ENCODE data around the gene ATP9B. TPM values are rescaled to one million over a fixed set of nuclear protein-coding genes. Genes with fewer than 3 reads are reported as not detected.
"Not testable (repeated sequence)": the region's sequence is repeated elsewhere in the genome, so short reads cannot be mapped to it uniquely, and the experiment has no call there.

The ATP9B gene
- total RNA-seq, 1 donor from 2014 or later: 52.0 TPM

GRCh38 chr18:79259218-79259617 is 190.0 kb downstream of the ATP9B start:
- no peaks in the 10 kb centered on the region for H3K9me3 Mint-ChIP-seq
- peaks cover 15% of the 10 kb centered on the region for H3K36me3 Mint-ChIP-seq
- no peak for DNase-seq (ENCODE audit: low spot score in 2 of 2, unreplicated experiment in 2 of 2)
- H3K4me1 Mint-ChIP-seq: no peaks in the 10 kb centered on the region
- no peak overlapping the region for H3K4me3 Mint-ChIP-seq
- TF ChIP-seq CTCF (IDR thresholded peaks at IDR 0.05; ENCODE audit: unreplicated experiment): no peak
- H3K27me3 Mint-ChIP-seq (ENCODE audit: low read depth): no peaks in the 10 kb centered on the region
- H3K27ac Mint-ChIP-seq: no peak overlapping the region

GRCh38 chr18:79260023-79260422 is 190.8 kb downstream of the ATP9B start:
- no peaks in the 10 kb centered on the region for H3K27me3 Mint-ChIP-seq (ENCODE audit: low read depth)
- no peak overlapping the region for H3K4me3 Mint-ChIP-seq
- H3K9me3 Mint-ChIP-seq: peaks cover 3% of the 10 kb centered on the region
- peaks cover 16% of the 10 kb centered on the region for H3K36me3 Mint-ChIP-seq
- no peak for DNase-seq (ENCODE audit: low spot score in 2 of 2, unreplicated experiment in 2 of 2)
- no peak for TF ChIP-seq CTCF (IDR thresholded peaks at IDR 0.05; ENCODE audit: unreplicated experiment)
- no peaks in the 10 kb centered on the region for H3K4me1 Mint-ChIP-seq
- no peak overlapping the region for H3K27ac Mint-ChIP-seq

GRCh38 chr18:79260510-79260909 is 191.3 kb downstream of the ATP9B start:
- no peak for DNase-seq (ENCODE audit: low spot score in 2 of 2, unreplicated experiment in 2 of 2)
- Mint-ChIP-seq H3K36me3 (peaks cover 17% of the 10 kb centered on the region), H3K27me3 (ENCODE audit: low read depth) (no peaks in the 10 kb centered on the region), H3K9me3 (peaks cover 8% of the 10 kb centered on the region), H3K4me3 (no peak overlapping the region), H3K27ac (no peak overlapping the region), H3K4me1 (no peaks in the 10 kb centered on the region)
- TF ChIP-seq CTCF (IDR thresholded peaks at IDR 0.05; ENCODE audit: unreplicated experiment): no peak

GRCh38 chr18:79265068-79265467 is 195.9 kb downstream of the ATP9B start:
- not testable (repeated sequence) for H3K27ac Mint-ChIP-seq; DNase-seq (ENCODE audit: low spot score in 2 of 2, unreplicated experiment in 2 of 2); H3K4me3 Mint-ChIP-seq; H3K27me3 Mint-ChIP-seq (ENCODE audit: low read depth); H3K4me1 Mint-ChIP-seq
- Mint-ChIP-seq H3K36me3 (peaks cover 20% of the 10 kb centered on the region), H3K9me3 (peaks cover 12% of the 10 kb centered on the region)

- not testable (repeated sequence) for H3K9me3 Mint-ChIP-seq; H3K27ac Mint-ChIP-seq; DNase-seq (ENCODE audit: low spot score in 2 of 2, unreplicated experiment in 2 of 2); H3K27me3 Mint-ChIP-seq (ENCODE audit: low read depth); H3K4me3 Mint-ChIP-seq; H3K36me3 Mint-ChIP-seq; H3K4me1 Mint-ChIP-seq
These were observed 202.6 kb downstream of the ATP9B start for GRCh38 chr18:79271812-79272211.

- no peaks in the 10 kb centered on the region for H3K27me3 Mint-ChIP-seq (ENCODE audit: low read depth)
- no peak overlapping the region for H3K4me3 Mint-ChIP-seq
- TF ChIP-seq CTCF (IDR thresholded peaks at IDR 0.05; ENCODE audit: unreplicated experiment): no peak
- no peaks in the 10 kb centered on the region for H3K4me1 Mint-ChIP-seq
- no peak for DNase-seq (ENCODE audit: low spot score in 2 of 2, unreplicated experiment in 2 of 2)
- H3K27ac Mint-ChIP-seq: no peak overlapping the region
- no peaks in the 10 kb centered on the region for H3K9me3 Mint-ChIP-seq
- peaks cover 10% of the 10 kb centered on the region for H3K36me3 Mint-ChIP-seq
These were observed 203.7 kb downstream of the ATP9B start for GRCh38 chr18:79272916-79273315.

GRCh38 chr18:79274823-79275222 is 205.6 kb downstream of the ATP9B start:
- no peak for DNase-seq (ENCODE audit: low spot score in 2 of 2, unreplicated experiment in 2 of 2)
- TF ChIP-seq CTCF (IDR thresholded peaks at IDR 0.05; ENCODE audit: unreplicated experiment): no peak
- Mint-ChIP-seq H3K27me3 (ENCODE audit: low read depth) (no peaks in the 10 kb centered on the region), H3K36me3 (peaks cover 13% of the 10 kb centered on the region), H3K4me1 (no peaks in the 10 kb centered on the region), H3K27ac (no peak overlapping the region), H3K4me3 (no peak overlapping the region), H3K9me3 (no peaks in the 10 kb centered on the region)
